Stomach (tissue), 4 donors: ENCODE data around the gene KLK15.

Source experiments
- POLR2AphosphoS5 ChIP-seq, 3 donors: sonication (generic); formaldehyde crosslinking; IDR thresholded peaks; one replicate each; pipeline ENCODE4 v1.6.1; 2016; ENCODE audit warnings: antibody characterized with exemption in 3 of 3
- TF ChIP-seq, protein P1 (sequence below), 7 experiments: fragments of 450-650 bp in 4 of 7; fragments of 200-600 bp in 3 of 7; sonication (generic) in 3 of 7; IDR thresholded peaks; one replicate each; pipeline ENCODE4 v1.5.1; 2016 to 2019; ENCODE audit warnings: antibody characterized with exemption in 7 of 7, control low read depth in 2 of 7, mild to moderate bottlenecking in 1 of 7

DNA sequence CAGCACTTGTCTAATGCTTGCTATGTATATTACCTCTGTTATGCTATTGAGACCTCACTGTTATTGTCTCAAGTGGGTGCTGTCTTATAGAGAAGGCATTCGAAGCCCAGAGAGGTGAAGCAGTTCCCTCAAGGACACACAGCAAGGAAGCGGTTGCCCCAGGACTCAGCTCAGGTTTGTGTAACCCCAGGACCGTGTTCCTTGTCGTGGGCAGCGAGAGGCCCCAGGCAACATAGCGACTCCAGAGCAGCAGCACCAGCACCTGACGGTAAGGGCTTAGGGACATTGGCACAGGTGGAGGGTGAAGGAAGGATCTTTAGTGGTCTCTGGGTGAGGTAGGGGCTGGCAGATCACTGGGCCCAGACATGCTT is 2.4 kb downstream of the KLK15 start:
- TF ChIP-seq POLR2AphosphoS5 (IDR thresholded peaks at IDR 0.05), result no peak
- TF ChIP-seq, protein P1, sequence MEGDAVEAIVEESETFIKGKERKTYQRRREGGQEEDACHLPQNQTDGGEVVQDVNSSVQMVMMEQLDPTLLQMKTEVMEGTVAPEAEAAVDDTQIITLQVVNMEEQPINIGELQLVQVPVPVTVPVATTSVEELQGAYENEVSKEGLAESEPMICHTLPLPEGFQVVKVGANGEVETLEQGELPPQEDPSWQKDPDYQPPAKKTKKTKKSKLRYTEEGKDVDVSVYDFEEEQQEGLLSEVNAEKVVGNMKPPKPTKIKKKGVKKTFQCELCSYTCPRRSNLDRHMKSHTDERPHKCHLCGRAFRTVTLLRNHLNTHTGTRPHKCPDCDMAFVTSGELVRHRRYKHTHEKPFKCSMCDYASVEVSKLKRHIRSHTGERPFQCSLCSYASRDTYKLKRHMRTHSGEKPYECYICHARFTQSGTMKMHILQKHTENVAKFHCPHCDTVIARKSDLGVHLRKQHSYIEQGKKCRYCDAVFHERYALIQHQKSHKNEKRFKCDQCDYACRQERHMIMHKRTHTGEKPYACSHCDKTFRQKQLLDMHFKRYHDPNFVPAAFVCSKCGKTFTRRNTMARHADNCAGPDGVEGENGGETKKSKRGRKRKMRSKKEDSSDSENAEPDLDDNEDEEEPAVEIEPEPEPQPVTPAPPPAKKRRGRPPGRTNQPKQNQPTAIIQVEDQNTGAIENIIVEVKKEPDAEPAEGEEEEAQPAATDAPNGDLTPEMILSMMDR (IDR thresholded peaks at IDR 0.05), result no peak
